Stimulated activated CD8-positive, alpha-beta memory T cell treated with anti-CD3 and anti-CD28 coated beads, Interleukin-15, amount 100 ng/mL, for 1 hour (primary cell): Measurements from ENCODE around the gene PMCH.
"Not testable (repeated sequence)": the region's sequence is repeated elsewhere in the genome, so short reads cannot be mapped to it uniquely, and the experiment has no call there.

Experiments
- DNase-seq: peaks from one replicate; pipeline ENCODE4 v3.0.0-alpha.2; 2020; ENCODE audit warnings: low read depth

PMCH gene, protein sequence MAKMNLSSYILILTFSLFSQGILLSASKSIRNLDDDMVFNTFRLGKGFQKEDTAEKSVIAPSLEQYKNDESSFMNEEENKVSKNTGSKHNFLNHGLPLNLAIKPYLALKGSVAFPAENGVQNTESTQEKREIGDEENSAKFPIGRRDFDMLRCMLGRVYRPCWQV

DNA sequence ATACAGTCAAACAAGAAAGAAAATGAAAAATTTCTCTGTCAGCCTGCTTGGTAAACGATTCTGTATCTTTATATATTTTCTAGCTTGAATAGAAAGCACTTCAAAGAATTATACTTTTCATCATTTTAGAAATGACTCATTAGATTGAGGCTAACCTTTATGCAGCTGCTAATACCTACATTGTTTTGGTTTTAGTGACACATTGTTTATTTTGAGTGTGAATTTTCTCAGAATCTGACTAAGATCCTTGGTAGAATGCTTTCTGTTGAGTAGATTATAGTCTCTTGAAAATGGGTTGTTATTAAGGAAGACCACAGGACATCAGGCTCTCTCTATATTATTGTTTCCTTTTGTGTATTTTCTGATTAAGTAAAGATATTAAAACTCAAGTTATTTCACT lies at the start of gene PMCH:
Gene PMCH, minus strand, starts transcription at position 45 of the 400 bp plus-strand sequence. CDS start 63 bp downstream, outside the sequence.
- DNase-seq: no peak

DNA sequence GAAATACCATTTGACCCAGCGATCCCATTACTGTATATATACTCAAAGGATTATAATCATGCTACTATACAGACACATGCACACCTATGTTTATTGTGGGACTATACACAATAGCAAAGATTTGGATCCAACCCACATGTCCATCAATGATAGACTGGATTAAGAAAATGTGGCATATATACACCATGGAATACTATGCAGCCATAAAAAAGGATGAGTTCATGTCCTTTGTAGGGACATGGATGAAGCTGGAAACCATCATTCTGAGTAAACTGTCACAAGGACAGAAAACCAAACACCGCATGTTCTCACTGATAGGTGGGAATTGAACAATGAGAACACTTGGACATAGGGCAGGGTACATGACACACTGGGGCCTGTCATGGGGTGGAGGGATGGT lies 43.2 kb upstream of the PMCH start:
- not testable (repeated sequence) for DNase-seq

DNA sequence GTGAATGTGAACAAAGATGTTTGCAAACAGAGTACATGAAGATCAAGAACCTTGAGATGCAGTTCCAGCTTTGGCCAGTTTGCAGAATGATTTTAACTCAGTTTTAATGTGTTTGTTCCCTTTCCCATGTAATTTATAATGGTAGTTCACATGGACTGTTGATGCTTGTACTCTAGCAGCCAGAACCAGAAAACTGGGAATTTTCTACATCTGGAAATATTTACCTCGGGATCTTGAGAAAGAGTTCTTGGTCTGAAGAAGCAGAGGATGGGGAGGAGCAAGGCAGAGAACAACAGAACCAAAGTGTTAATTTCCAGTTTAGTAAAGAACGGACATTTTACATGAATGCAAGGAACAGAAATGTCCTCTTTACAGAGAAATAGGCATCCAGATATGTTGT lies 37.0 kb upstream of the PMCH start:
- no peak for DNase-seq

DNA sequence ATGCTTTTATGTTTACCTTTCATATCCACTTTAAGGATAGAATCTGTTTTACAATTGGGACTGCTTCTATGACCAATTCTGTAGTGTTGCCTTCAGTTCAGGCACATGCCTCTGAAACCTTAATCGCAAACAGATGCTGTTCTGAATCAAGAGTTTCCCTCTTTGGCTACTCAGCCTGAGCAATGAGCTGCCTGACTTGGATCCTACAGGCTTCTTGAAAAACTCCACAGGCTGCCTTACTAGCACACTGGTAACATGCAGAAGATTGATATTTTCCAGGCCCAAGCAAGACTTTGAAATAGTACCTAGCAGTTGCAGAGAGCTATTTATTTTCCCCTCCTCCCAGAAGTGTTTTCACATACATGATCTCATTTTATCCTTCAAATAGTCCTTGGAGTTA lies 34.8 kb upstream of the PMCH start:
- no peak for DNase-seq

DNA sequence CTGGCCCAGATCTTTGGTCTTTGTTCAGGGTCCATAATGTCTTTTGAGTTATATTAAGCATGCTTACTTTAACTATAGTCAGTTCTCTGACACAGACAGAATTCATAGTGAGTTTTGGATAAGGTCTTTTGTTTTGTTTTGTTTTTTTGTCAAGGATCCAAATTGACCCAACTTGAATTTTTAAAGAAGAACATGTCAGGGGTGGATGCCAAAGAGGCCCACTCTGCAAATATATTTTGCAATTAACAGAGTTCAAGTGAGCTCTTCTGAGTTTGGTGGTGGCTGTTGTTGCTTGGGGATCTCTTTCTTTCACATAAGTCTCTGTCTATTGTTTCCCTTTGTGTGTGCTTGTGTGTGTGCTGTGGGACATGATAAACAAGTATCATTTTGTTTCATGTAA lies 34.4 kb upstream of the PMCH start:
- DNase-seq: no peak

DNA sequence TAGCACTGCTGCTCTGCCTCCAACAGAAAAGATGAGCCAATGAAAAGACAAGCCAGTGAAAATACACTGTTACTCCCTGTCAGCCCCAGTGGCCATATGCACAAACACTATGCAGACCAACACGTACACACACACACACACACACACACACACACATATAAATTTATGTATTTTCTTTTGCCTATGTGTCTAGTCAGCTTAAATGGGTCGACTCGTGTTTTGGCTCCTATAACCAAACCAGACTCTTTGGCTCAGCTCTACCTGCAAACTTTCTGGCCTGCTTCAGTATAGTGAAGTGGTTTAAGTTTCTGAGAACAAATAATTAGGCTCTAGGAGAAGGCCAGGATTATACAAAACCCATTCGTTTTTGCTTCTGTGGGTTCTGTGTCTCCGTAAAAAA lies 30.3 kb upstream of the PMCH start:
- no peak for DNase-seq

DNA sequence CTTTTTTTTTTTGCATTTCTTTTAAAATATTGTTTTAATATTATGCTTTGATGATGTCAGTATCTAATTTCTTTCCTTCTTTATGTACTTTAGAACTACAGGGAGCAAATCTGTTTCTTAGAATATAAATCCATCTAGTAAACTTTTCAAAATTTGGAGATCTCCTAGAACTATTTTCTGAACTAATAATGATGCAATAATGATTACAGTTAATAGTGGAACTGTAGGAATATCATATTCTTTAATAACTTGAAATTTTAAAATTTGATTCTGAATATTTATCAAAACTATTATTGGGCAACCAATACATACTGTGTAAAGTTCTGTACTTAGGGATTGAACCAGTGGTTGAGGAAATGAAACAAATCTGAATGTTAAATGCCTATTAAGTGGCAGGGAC lies 23.1 kb upstream of the PMCH start:
- DNase-seq: no peak

DNA sequence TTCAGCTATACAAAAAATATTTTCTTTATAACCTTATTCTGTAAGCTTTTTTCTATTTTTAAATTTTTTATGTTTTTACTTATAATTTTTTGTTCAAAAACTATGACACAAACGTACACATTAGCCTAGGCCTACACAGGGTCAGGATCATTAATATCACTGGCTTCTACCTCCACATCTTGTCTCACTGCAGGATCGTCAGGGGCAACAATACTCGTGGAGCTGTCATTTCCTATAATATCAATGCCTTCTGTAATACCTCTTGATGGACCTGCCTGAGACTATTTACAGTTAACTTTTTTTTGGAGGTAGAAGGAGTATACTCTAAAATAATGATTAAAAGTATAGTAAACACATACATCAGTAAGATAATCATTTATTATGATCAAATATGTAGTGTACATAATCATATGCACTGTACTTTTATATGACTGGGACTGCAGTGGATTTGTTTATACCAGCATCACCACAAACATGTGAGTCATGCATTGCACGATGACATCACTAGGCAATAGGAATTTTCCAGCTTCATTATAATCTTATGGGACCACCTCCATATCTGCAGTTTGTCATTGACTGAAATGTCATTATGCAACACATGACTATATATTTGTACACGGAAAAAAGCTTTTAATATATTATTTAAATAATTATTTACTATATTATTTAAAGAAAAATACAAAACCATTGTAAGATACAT lies 18.5 kb upstream of the PMCH start:
- DNase-seq: no peak

DNA sequence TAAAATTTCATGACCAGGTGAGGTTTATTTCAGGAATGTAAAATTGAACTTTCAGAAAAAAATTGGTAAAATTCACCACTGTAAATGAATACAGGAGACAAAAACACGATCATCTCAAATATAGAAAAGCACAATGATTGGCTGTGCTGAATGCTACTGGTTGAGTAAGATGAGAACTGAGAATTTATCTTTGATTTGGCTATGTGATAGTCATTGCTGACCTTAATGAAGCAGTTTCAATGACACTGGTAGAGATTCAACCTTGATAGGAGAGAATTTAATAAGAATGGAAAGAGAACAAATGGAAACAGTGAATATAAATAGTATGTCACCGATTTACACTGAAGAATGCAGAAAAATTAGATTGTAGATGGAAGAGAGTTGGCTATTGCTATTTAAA lies 6.4 kb upstream of the PMCH start:
- no peak for DNase-seq

DNA sequence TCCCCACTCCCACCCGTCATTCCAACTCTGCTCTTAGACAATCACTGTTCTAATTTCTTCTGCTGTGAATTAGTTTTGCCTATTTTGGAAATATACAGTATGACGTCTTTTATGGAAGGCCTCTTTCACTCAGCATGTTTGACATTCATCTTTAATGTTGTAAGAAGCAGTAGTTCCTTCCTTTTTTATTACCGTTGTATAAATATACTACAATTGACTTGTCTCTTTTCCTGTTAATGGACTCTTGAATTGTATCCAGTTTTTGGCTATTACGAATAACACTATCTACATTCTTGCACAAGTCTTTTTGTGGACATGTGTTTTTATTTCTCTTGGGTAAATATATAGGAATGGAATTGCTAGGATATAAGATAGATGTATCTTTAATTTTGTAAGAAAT lies 4.9 kb upstream of the PMCH start:
- no peak for DNase-seq

DNA sequence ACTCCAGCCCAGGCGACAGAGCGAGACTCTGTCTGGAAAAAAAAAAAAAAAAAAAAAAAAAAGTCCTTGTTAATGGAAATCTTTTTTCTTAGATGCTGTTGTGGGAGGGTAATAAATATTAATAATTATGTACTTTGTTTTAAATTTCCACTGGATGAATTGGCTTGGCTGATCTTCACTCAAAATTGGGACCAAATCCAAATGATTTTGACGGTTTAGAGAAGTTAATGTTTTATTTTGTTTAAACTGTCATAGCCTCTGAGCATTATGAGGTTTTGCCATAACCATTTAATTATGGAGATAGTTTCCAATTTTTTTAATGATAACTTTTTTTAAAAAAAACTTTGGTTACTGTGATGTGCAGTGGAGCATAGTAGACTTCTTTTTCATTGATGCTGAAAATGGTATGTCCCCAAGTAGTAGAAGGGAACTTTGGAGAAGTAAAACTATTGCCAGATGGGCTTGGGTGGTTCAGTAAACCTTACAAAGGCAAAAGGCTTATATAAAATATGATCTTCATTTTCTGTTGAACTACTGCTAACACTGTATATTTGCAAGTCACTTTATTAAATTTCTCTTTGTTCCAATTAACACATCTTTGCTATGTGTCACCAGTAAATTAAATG lies 3.9 kb upstream of the PMCH start:
- DNase-seq: no peak

DNA sequence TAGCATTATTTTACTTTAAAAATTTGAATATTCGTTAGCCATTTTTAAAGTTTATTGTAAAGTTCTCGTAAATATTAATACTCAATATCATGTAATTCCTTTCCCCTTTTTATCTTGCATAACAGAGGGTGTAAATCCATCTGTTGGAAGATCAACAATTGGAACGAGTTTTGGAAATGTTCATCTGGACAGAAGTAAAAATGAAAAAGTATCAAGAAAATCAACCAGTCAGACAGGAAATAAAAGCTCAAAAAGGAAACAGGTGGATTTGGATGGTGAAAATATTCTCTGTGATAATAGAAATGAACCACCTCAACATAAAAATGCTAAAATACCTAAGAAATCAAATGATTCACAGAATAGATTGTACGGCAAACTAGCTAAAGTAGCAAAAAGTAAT lies 1.8 kb downstream of the PMCH start:
- DNase-seq: no peak

DNA sequence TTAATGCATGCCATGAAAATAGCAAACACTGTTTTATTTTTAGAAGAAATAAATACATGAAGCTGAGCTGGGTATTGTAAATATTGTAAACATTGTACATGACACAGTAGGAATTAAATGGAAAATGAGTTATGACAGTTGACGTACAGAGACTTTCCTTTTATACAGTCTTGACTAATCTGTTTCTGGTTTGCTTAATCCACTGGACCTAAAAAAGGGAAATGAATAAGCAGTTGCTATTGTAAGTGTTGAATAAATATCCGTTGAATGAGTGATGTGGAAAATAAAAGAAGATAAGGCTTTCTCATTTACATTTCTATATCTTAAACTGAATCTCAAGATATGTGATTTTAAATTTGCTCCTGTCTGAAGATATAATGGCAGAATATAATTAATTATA lies 15.0 kb downstream of the PMCH start:
- no peak for DNase-seq

DNA sequence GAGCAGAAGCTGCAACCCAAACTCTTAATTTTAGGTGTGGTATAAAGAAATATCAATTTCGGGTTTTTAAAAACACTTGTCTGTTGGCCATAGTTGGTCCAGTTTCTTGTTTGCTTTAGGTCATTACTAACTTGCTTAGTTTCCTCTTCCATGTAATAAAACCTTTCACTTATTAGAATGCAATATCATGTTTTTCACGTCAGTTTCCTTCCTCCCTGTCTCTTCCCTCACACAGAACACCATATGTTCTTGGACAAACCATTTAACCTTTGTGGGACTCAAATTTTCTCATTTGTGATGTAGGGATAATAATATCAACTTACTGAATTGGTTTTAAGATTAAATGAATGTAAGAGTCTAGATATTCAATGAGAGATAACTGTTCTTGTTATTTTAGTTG lies 22.9 kb downstream of the PMCH start:
- no peak for DNase-seq

DNA sequence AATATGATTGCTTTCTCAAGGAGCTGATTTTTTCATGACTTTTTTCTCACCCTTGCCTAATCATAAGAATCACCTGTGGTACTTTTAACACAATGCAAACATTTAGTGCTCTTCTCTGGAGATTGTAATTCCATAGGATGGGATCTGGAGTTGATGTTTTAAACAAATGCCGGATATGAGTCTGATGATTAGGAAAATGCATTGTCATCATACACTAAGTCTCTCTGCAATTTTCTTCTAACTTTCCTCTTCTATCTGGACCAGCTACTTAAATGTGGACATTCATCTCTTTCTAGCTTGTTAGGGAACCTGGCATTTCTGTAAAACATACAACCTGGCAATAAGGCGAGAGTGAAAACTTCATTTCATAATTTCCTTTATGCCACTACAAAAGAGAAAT lies 23.5 kb downstream of the PMCH start:
- DNase-seq: no peak

DNA sequence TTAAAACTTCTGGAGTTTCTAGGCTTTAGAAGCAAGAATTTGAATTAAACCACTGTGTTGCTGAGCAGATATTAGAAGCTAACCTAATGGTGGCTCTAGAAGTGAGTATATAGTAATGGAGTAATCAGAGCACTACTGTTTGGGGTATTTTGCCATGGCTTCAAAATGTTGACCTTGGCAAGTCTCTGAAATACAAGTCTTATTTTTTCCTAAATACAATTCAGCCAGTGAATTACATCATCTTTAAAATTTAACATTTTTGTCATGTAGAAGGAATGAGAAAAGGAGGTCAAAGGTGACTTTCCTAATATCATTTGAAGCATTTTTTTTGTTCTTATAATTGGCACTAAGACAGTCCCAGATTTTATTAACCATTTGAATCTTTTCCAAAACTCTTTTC lies 25.2 kb downstream of the PMCH start:
- no peak for DNase-seq

DNA sequence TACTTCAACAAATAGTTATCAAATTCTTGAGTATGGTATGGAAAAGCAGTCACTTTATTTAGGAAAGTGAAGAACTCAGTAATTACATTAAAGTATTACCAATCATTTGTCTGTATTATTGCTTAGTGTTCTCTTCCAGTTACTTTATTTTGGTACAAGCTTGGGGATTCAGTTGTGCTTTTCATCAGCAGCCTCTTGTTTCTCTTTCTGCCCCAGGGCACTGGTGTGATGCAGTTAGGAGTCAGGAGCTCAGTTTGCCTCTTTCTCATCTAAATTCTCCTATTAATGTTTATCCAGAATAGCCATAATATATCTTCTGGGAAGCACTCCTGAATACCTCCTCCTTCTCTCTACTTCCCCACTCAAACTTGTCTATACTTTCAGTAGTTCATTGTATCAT lies 25.7 kb downstream of the PMCH start:
- no peak for DNase-seq

DNA sequence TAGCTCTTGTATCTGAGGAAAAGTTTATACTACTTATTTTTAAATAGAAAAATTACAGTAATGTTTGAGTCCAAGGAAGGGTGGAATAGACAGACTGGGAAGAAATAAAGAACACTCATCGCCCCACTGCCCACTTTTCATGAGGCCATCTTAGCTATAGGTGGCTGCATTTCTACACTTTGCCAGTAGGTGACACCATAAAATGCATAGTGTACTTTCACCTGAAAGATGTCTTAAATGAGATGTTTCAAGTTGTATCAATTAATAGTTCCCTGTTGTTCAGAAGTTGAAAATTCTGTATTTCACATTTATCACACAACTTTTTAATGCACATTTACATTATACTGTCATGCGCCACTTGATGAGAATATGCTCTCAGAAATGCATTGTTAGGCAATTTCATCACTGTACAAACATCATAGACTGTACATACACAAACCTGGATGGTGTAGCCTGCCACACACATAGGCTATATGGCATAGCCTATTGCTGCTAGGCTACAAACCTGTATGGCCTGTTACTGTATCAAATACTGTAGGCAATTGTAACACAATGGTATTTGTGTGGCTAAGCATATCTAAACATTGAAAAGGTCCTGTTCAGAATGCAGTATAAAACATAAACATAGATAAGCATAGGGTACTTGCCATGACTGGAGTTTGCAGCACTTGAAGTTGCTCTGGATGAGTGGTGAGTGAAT lies 27.6 kb downstream of the PMCH start:
- no peak for DNase-seq

DNA sequence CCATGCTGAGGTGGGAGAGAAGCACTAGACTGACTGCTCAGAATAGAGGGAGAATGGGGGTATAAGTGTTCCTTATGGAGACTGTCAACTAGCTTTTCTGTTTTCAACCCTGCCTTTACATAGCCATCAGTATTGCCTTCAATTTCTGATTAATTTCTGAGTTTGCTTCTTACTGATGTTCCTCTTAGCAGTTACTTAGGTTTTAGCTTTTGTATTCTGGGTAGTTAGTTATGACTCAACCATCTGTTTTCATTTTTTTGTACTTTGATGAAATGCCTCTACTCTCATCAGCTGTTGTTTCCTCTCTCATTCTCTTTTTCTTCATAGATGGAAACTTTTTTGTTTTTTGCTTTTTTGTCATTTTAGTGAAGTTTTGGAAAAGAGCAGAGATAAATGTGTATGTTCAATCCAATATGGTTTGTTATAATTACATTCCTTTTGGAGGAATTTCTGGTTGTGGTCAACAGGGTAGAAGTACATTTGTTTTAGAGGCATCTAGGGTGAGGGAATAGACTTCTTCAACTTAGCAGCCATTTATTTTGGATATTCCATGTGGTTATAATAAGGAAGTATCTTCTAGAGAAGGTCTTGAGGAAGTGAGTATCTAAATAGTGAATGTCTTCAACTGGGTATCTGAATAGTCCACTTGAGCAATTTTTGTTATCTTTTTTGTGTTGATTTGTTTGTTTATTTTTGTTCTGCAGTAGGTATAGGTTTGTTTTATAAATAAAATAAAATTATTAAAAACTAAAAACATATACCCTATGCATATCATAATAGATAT lies 29.6 kb downstream of the PMCH start:
- no peak for DNase-seq

DNA sequence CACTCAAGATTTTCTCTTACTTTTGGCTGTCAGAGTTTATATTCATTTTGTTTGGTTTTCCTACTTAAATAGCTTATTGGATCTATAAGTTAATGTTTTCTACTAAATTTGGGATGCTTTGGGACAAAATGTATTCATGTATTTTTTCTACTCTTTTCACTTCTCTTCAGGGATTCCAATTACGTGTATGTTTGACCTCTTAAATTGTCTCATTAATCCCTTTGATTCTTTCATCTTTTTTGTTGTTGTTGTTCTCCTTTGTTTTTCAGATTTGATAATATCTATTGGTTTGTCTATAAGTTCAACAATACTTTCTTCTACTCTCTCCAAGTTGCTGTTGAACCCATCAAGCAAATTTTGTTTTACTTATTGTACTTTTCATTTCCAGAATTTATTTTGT lies 34.2 kb downstream of the PMCH start:
- no peak for DNase-seq

DNA sequence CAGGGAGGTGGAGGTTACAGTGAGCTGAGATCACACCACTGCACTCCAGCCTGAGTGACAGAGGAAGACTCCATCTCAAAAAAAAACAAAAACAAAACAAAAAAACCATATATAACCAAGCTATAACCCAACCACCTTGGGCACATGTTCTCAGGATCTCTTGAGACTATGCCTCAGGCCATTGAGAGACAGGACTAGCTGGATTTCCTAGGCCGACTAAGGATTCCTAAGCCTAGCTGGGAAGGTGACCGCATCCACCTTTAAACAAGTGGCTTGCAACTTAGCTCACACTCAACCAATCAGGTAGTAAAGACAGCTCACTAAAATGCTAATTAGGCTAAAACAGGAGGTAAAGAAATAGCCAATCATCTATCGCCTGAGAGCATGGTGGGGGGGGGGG lies 42.4 kb downstream of the PMCH start:
- not testable (repeated sequence) for DNase-seq

DNA sequence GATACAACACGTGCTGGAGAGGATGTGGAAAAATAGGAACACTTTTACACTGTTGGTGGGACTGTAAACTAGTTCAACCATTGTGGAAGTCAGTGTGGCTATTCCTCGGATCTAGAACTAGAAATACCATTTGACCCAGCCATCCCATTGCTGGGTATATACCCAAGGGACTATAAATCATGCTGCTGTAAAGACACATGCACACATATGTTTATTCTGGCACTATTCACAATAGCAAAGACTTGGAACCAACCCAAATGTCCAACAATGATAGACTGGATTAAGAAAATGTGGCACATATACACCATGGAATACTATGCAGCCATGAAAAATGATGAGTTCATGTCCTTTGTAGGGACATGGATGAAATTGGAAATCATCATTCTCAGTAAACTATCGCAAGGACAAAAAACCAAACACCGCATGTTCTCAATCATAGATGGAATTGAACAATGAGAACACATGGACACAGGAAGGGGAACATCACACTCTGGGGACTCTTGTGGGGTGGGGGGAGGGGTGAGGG lies 50.5 kb downstream of the PMCH start:
- DNase-seq: not testable (repeated sequence)
